HFFc6 (cell line): ENCODE results near the gene MRPS24. TPM values are rescaled to one million over a fixed set of nuclear protein-coding genes. Genes with fewer than 3 reads are reported as not detected.

Experiments used
- DNase-seq: peaks from one replicate; pipeline ENCODE4 v3.0.0-alpha.2; 2018
- H3K27ac Mint-ChIP-seq: 2 replicates; pipeline ENCODE4 v1.8.0; 2020; ENCODE audit warnings: mild to moderate bottlenecking, mixed read lengths
- H3K27me3 Mint-ChIP-seq: 2 replicates; pipeline ENCODE4 v1.8.0; 2021; ENCODE audit warnings: mild to moderate bottlenecking, moderate library complexity, mixed read lengths; ENCODE audit not compliant: insufficient read depth
- H3K36me3 Mint-ChIP-seq: 2 replicates; pipeline ENCODE4 v1.8.0; 2021; ENCODE audit warnings: low read depth, mixed read lengths
- H3K4me1 Mint-ChIP-seq: 2 replicates; pipeline ENCODE4 v1.8.0; 2020; ENCODE audit warnings: low read depth, mixed read lengths
- H3K4me3 Mint-ChIP-seq: 2 replicates; pipeline ENCODE4 v1.8.0; 2020; ENCODE audit warnings: mild to moderate bottlenecking, moderate library complexity, mixed read lengths
- H3K9me3 Mint-ChIP-seq: 2 replicates; pipeline ENCODE4 v1.8.0; 2020; ENCODE audit warnings: mild to moderate bottlenecking, mixed read lengths
- CTCF ChIP-seq: fragments of 200-600 bp; sonication (generic); IDR thresholded peaks from 2 replicates; pipeline ENCODE4 v1.5.0; 2021; ENCODE audit warnings: antibody characterized with exemption, mild to moderate bottlenecking
- total RNA-seq, 6 experiments: library from RNA; stranded (reverse); fragmentation: NEBNext Ultra II Directional; extraction: Animal tissue kit (Norgen Biotek cat#: 25700); gene quantifications; 2 replicates in 1 of 6; 3 replicates in 5 of 6; pipeline ENCODE4 v1.2.3, GENCODE V29; 2021

MRPS24 gene
- total RNA-seq, 6 experiments from 2014 or later = 158 to 211 (median 199) TPM

DNA sequence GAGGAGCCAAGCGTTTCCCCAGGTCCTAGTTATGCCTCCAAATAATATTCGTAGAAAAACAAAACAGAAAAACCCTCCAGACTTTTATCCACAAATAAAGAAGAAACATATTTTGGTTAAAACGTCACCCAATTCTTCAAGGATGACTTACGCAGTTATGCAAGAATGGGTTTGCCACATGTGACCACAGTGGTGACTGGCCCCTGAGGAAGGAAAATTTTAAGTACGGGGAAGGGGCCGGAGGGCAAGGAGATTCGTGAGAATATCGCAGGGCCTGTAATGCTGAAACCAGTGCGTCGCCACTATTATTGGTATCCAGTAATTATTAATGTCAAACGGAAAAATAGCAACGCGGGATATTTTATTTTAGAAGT is 537 bp upstream of the MRPS24 start:
- H3K27ac Mint-ChIP-seq = peak overlapping the region; percentile 100
- peak; percentile 93 for DNase-seq
- H3K27me3 Mint-ChIP-seq = peaks cover 11% of the 10 kb centered on the region
- peaks cover 4% of the 10 kb centered on the region; the same call in 1 of the 2 replicates for H3K9me3 Mint-ChIP-seq
- H3K36me3 Mint-ChIP-seq = peaks cover 35% of the 10 kb centered on the region
- H3K4me1 Mint-ChIP-seq = peaks cover 63% of the 10 kb centered on the region
- TF ChIP-seq CTCF = no peak
- H3K4me3 Mint-ChIP-seq = peak overlapping the region; percentile 90

- peak overlapping the region; percentile 76 for H3K27ac Mint-ChIP-seq
- H3K27me3 Mint-ChIP-seq = peaks cover 11% of the 10 kb centered on the region
- no peak for TF ChIP-seq CTCF
- peaks cover 35% of the 10 kb centered on the region for H3K36me3 Mint-ChIP-seq
- DNase-seq = no peak
- H3K4me3 Mint-ChIP-seq = peak overlapping the region; percentile 90
- peaks cover 4% of the 10 kb centered on the region; the same call in 1 of the 2 replicates for H3K9me3 Mint-ChIP-seq
- peaks cover 54% of the 10 kb centered on the region for H3K4me1 Mint-ChIP-seq
These were observed 674 bp downstream of the MRPS24 start for GRCh38 chr7:43868681-43869005.

- Mint-ChIP-seq H3K27me3 (peaks cover 11% of the 10 kb centered on the region), H3K27ac (peak overlapping the region; percentile 76; the same call in 1 of the 2 replicates), H3K4me3 (peak overlapping the region; percentile 90), H3K9me3 (peaks cover 4% of the 10 kb centered on the region; the same call in 1 of the 2 replicates), H3K36me3 (peaks cover 35% of the 10 kb centered on the region), H3K4me1 (peaks cover 50% of the 10 kb centered on the region)
- TF ChIP-seq CTCF = no peak
- no peak for DNase-seq
These were observed 1.1 kb downstream of the MRPS24 start for GRCh38 chr7:43868181-43868580.

GRCh38 chr7:43865277-43865676 is 4.0 kb downstream of the MRPS24 start:
- DNase-seq = no peak
- no peak overlapping the region for H3K4me3 Mint-ChIP-seq

DNA sequence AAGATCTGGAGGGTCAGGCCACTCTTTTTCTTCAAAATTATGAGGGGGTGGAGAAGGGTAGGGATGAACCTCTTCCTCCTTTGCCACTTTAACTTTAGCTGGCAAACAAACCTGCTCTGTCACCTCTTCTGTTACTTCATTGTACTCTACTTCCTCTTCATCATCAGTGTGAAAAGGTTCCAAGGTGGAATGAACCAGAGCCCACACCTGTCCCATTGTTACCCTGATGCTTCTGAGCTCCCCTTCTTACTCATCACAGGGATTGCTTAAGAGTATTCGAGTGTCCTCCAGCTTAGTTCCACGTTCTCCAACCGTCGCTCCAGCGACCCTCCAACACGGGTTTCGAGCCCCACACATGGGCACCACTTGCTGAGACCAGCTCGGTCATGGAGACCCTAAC is 5.2 kb downstream of the MRPS24 start:
- no peak for DNase-seq
- no peak for TF ChIP-seq CTCF
- H3K4me1 Mint-ChIP-seq = peaks cover 12% of the 10 kb centered on the region
- H3K27me3 Mint-ChIP-seq = no peaks in the 10 kb centered on the region; the same call in none of the 2 replicates
- H3K36me3 Mint-ChIP-seq = peaks cover 34% of the 10 kb centered on the region
- no peak overlapping the region for H3K4me3 Mint-ChIP-seq
- H3K9me3 Mint-ChIP-seq = no peaks in the 10 kb centered on the region
- no peak overlapping the region for H3K27ac Mint-ChIP-seq

More at GRCh38 chr7:43865277-43865676, 4.0 kb downstream of the MRPS24 start:
- Mint-ChIP-seq H3K36me3 (peaks cover 30% of the 10 kb centered on the region), H3K4me1 (peaks cover 21% of the 10 kb centered on the region), H3K27ac (no peak overlapping the region), H3K9me3 (no peaks in the 10 kb centered on the region), H3K27me3 (peaks cover 5% of the 10 kb centered on the region)
- no peak for TF ChIP-seq CTCF

GRCh38 chr7:43856996-43857395 is 12.3 kb downstream of the MRPS24 start:
- no peaks in the 10 kb centered on the region for H3K4me1 Mint-ChIP-seq
- no peak overlapping the region for H3K27ac Mint-ChIP-seq
- H3K9me3 Mint-ChIP-seq = no peaks in the 10 kb centered on the region
- DNase-seq = peak; percentile 61
- H3K27me3 Mint-ChIP-seq = no peaks in the 10 kb centered on the region; the same call in none of the 2 replicates
- no peak overlapping the region for H3K4me3 Mint-ChIP-seq
- no peak for TF ChIP-seq CTCF
- peaks cover 4% of the 10 kb centered on the region; the same call in 1 of the 2 replicates for H3K36me3 Mint-ChIP-seq
